ENCODE measurements around the gene SLC25A30. TPM values are rescaled to one million over a fixed set of nuclear protein-coding genes. Genes with fewer than 3 reads are reported as not detected.
"Not testable (repeated sequence)": the region's sequence is repeated elsewhere in the genome, so short reads cannot be mapped to it uniquely, and the experiment has no call there.

The SLC25A30 gene
- total RNA-seq, 2 experiments from 2014 or later: 21.7 to 22.0 TPM

DNA sequence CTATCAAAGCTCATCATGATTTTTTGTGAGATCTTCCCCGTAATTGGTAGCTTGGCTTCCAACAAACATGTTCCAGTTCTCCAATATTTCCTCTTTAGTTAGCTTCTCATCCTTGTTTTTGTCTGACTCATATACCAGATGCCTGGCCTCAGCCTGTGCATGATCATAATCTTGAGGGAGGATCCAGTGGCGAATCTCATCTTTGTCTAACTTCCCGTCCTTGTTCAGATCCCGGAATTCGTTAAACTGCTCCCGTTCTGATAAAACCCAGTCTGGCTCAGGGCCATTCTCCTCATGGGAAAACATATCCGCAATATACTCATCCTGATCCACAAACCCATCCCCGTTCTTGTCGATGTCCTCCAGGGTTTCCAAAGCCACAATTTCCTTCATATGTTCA is 27.8 kb downstream of the SLC25A30 start:
- peaks cover 11% of the 10 kb centered on the region for H3K36me3 Mint-ChIP-seq
- not testable (repeated sequence) for H3K27ac Mint-ChIP-seq, H3K4me3 Mint-ChIP-seq, H3K27me3 Mint-ChIP-seq, DNase-seq, H3K9me3 Mint-ChIP-seq
- H3K4me1 Mint-ChIP-seq: peaks cover 16% of the 10 kb centered on the region

DNA sequence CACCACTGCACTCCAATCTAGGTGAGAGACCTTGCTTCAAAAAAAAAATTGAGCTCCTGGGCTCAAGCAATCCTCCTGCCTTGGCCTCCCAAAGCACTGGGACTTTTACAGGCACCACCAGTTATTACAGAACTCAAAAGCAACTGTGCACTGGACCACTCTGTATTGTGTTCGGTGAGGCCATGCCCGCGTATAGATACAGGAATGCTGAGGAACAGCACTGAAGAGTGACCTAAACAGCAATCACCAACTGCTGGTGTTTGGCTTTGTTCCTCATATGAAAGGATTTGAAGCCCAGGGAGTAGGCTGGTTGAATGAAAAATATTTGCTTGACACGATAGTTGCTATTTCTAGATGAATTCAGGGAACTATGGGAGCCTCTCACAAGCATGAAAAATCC is 29.5 kb downstream of the SLC25A30 start:
- no peak overlapping the region for H3K4me3 Mint-ChIP-seq
- H3K27me3 Mint-ChIP-seq: no peaks in the 10 kb centered on the region
- H3K9me3 Mint-ChIP-seq: no peaks in the 10 kb centered on the region
- H3K27ac Mint-ChIP-seq: no peak overlapping the region
- no peak for DNase-seq
- H3K36me3 Mint-ChIP-seq: peaks cover 18% of the 10 kb centered on the region
- peaks cover 3% of the 10 kb centered on the region for H3K4me1 Mint-ChIP-seq

DNA sequence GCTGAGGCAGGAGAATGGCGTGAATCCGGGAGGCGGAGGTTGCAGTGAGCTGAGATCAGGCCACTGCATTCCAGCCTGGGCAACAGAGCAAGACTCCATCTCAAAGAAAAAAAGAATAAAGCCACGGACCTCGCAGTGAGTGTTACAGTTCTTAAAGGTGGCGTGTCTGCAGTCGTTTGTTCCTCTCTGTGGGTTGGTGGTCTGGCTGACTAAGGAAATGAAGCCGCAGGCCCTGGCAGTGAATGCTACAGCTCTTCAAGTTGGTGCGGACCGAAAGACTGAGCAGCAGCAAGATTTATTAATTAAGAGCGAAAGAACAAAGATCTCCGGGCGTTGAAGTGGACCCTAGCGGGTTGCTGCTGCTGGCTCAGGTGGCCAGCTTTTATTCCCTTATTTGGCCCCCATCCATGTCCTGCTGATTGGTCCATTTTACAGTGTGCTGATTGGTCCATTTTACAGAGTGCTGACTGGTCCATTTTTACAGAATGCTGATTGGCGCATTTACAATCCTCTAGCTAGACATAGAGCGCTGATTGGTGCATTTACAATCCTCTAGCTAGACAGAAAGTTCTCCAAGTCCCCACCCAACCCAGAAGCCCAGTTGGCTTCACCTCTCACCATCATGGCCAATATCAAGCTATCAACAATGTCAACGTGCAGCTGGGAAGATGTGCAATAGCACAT is 31.1 kb downstream of the SLC25A30 start:
- H3K9me3 Mint-ChIP-seq, H3K4me3 Mint-ChIP-seq, H3K4me1 Mint-ChIP-seq, H3K27me3 Mint-ChIP-seq, H3K27ac Mint-ChIP-seq: not testable (repeated sequence)
- DNase-seq: peak; percentile 21
- H3K36me3 Mint-ChIP-seq: peaks cover 21% of the 10 kb centered on the region

DNA sequence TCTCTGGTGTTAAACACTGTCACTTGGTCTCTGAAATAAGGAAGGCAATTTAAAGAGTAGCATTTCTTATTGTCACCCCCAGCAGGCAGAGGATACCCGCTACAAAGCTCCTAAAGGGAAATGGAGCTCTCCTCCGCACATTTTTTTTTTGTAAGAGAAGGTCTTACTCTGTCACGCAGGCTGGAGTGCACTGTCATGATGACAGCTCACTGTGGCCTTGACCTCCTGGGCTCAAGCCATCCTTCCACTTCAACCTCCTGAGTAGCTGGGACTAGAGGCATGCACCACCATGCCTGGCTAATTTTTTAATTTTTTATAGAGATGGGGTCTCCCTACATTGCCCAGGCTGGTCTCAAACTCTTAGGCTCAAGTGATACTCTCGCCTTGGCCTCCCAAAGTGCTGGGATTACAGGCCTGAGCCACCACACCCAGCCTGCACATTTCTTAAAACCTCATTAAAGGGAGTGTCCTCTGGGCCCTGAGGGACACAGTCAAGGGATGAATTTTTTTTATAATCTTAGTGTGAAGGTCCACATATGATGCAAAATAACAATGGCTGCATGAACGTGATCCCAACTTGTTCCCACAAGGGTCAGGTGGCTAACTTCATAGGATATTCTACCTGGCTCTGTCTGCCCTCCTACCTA is 32.1 kb downstream of the SLC25A30 start:
- no peaks in the 10 kb centered on the region for H3K27me3 Mint-ChIP-seq
- no peak overlapping the region for H3K27ac Mint-ChIP-seq
- DNase-seq: no peak
- no peaks in the 10 kb centered on the region for H3K9me3 Mint-ChIP-seq
- no peak overlapping the region for H3K4me3 Mint-ChIP-seq
- H3K36me3 Mint-ChIP-seq: peaks cover 21% of the 10 kb centered on the region
- H3K4me1 Mint-ChIP-seq: peaks cover 3% of the 10 kb centered on the region

DNA sequence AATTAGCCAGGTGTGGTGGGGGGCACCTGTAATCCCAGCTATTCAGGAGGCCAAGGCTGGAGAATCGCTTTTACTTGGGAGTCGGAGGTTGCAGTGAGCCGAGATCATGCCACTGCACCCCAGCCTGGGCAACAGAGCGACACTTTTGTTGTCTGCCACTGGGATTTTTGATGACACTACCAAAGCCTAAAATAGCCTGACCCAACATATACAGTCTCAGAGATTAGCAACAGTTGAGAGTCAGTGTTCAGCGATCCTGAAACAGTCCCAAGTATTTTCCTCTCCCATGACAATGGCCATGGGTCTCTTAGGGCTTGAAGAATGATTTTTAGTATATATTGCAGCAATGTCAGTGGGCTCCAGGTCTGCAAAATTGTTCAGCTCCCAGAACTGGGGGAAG is 32.9 kb downstream of the SLC25A30 start:
- Mint-ChIP-seq H3K27ac (no peak overlapping the region), H3K4me1 (peaks cover 3% of the 10 kb centered on the region), H3K4me3 (no peak overlapping the region), H3K9me3 (no peaks in the 10 kb centered on the region), H3K27me3 (no peaks in the 10 kb centered on the region), H3K36me3 (peaks cover 21% of the 10 kb centered on the region)
- DNase-seq: no peak

DNA sequence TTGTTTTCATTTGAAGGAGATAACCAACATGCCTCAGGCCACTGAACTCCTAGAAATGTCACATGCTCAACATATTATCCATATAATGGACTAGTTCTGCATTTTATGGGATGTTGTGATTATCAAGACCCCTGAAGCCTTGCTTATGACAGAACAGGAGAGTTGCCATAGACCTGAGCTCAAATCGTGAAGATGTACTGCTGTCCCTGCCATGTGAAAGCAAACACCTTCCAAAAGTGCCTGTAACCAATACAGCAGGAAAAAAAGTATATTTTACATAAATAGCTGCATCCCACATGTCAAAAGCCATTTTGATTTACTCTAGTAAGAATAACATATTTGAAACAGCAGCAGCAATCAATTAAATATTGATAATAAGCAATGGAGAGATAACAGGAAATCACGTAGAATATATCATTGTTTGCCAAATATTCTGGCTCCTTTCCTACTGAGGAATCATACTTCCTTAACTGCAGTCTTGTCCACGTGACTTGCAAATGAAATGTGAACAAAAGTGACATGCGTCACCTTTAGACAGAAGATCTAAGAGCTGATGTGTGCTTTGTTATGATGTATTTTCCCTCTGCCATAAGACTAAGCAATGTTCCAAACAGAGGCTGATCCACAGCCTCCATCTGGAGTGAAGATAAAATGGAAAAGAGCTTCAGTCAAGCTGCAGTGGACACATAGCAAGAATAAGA is 33.5 kb downstream of the SLC25A30 start:
- no peak for DNase-seq
- no peak overlapping the region for H3K27ac Mint-ChIP-seq

DNA sequence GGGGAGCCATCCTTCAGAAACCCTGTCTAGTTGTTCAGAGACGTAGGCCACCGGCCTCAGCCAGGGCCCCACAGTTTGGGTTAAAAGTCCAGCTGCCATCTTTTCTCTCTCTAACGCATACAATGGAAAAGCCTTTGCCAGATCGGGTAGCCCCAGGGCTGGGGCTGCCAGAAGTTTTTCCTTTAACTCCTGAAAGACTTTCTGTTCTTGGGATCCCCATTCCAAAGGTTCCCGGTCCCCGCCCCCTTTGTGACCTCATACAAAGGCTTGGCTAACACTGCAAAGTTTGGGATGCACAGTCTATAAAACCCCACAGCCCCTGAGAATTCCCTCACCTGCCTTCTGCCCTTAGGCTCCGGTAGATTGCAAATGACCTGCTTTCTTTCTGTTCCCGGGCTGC is 35.4 kb downstream of the SLC25A30 start:
- H3K9me3 Mint-ChIP-seq, H3K27ac Mint-ChIP-seq, H3K4me1 Mint-ChIP-seq, H3K4me3 Mint-ChIP-seq, DNase-seq, H3K27me3 Mint-ChIP-seq: not testable (repeated sequence)
- H3K36me3 Mint-ChIP-seq: peaks cover 21% of the 10 kb centered on the region

More for the DNA sequence above, 33.5 kb downstream of the SLC25A30 start:
- Mint-ChIP-seq H3K4me3 (no peak overlapping the region), H3K36me3 (peaks cover 21% of the 10 kb centered on the region), H3K4me1 (peaks cover 3% of the 10 kb centered on the region), H3K9me3 (no peaks in the 10 kb centered on the region), H3K27me3 (no peaks in the 10 kb centered on the region)

DNA sequence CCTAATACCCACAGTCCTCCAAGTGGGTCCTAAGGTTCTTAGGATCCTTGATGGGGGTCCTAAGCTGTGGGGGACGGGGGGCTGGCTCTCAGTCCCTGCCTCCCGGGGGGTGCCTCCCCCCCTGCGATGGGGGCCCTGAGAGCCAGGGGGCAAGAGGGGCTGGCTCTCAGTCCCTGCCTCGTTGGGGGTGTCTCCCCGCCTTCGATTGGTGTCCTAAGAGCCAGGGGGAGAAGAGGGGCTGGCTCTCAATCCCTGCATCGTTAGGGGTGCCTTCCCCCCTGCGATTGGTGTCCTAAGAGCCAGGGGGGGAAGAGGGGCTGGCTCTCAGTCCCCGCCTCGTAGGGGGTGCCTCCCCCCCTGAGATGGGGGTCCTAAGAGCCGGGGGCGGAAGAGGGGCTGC is 37.0 kb downstream of the SLC25A30 start:
- Mint-ChIP-seq H3K27ac (no peak overlapping the region), H3K9me3 (no peaks in the 10 kb centered on the region)

DNA sequence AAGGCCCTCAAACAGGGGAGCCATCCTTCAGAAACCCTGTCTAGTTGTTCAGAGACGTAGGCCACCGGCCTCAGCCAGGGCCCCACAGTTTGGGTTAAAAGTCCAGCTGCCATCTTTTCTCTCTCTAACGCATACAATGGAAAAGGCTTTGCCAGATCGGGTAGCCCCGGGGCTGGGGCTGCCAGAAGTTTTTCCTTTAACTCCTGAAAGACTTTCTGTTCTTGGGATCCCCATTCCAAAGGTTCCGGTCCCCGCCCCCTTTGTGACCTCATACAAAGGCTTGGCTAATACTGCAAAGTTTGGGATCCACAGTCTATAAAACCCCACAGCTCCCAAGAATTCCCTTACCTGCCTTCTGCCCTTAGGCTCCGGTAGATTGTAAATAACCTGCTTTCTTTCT is 37.5 kb downstream of the SLC25A30 start:
- not testable (repeated sequence) for DNase-seq, H3K27me3 Mint-ChIP-seq, H3K27ac Mint-ChIP-seq, H3K4me3 Mint-ChIP-seq, H3K4me1 Mint-ChIP-seq, H3K9me3 Mint-ChIP-seq
- peaks cover 15% of the 10 kb centered on the region for H3K36me3 Mint-ChIP-seq

More for the DNA sequence above, 37.0 kb downstream of the SLC25A30 start:
- Mint-ChIP-seq H3K4me1 (no peaks in the 10 kb centered on the region), H3K27me3 (no peaks in the 10 kb centered on the region), H3K4me3 (no peak overlapping the region), H3K36me3 (peaks cover 15% of the 10 kb centered on the region)
- no peak for DNase-seq

DNA sequence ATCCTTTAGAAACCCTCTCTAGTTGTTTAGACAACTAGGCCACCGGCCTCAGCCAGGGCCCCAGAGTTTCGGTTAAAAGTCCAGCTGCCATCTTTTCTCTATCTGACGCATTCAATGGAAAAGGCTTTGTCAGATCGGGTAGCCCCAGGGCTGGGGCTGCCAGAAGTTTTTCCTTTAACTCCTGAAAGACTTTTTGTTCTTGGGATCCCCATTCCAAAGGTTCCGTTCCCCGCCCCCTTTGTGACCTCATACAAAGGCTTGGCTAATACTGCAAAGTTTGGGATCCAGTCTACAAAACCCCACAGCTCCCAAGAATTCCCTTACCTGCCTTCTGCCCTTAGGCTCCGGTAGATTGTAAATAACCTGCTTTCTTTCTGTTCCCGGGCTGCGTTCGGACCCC is 38.7 kb downstream of the SLC25A30 start:
- H3K36me3 Mint-ChIP-seq: peaks cover 10% of the 10 kb centered on the region
- not testable (repeated sequence) for H3K27me3 Mint-ChIP-seq, H3K27ac Mint-ChIP-seq, H3K4me1 Mint-ChIP-seq, H3K4me3 Mint-ChIP-seq, H3K9me3 Mint-ChIP-seq, DNase-seq

DNA sequence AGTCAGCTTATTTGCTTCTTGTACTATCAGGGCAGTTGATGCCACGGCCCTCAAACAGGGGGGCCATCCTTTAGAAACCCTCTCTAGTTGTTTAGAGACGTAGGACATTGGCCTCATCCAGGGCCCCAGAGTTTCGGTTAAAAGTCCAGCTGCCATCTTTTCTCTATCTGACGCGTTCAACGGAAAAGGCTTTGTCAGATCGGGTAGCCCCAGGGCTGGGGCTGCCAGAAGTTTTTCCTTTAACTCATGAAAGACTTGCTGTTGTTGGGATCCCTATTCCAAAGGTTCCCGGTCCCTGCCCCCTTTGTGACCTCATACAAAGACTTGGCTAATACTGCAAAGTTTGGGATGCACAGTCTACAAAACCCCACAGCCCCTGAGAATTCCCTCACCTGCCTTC is 39.4 kb downstream of the SLC25A30 start:
- not testable (repeated sequence) for H3K27me3 Mint-ChIP-seq, H3K27ac Mint-ChIP-seq, H3K4me1 Mint-ChIP-seq, DNase-seq, H3K36me3 Mint-ChIP-seq, H3K4me3 Mint-ChIP-seq, H3K9me3 Mint-ChIP-seq

DNA sequence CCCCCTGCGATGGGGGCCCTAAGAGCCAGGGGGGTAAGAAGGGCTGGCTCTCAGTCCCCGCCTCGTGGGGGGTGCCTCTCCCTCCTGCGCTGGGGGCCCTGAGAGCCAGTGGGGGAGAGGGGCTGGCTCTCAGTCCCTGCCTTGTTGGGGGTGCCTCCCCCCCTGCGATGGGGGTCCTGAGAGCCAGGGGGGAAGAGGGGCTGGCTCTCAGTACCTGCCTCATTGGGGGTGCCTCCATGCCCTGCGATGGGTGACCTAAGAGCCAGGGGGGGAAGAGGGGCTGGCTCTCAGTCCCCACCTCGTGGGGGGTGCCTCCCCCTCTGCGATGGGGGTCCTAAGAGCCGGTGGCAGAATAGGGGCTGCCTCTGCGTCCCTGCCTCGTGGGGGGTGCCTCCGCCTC is 40.9 kb downstream of the SLC25A30 start:
- not testable (repeated sequence) for H3K9me3 Mint-ChIP-seq, H3K4me1 Mint-ChIP-seq, H3K27ac Mint-ChIP-seq, H3K27me3 Mint-ChIP-seq, DNase-seq, H3K4me3 Mint-ChIP-seq, H3K36me3 Mint-ChIP-seq

DNA sequence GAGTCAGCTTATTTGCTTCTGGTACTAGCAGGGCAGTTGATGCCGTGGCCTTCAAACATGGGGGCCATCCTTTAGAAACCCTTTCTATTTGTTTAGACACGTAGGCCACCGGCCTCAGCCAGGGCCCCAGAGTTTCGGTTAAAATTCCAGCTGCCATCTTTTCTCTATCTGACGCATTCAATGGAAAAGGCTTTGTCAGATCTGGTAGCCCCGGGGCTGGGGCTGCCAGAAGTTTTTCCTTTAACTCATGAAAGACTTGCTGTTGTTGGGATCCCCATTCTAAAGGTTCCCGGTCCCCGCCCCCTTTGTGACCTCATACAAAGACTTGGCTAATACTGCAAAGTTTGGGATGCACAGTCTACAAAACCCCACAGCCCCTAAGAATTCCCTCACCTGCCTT is 41.5 kb downstream of the SLC25A30 start:
- not testable (repeated sequence) for H3K9me3 Mint-ChIP-seq, H3K27me3 Mint-ChIP-seq, H3K4me1 Mint-ChIP-seq, H3K27ac Mint-ChIP-seq, H3K36me3 Mint-ChIP-seq, H3K4me3 Mint-ChIP-seq, DNase-seq

DNA sequence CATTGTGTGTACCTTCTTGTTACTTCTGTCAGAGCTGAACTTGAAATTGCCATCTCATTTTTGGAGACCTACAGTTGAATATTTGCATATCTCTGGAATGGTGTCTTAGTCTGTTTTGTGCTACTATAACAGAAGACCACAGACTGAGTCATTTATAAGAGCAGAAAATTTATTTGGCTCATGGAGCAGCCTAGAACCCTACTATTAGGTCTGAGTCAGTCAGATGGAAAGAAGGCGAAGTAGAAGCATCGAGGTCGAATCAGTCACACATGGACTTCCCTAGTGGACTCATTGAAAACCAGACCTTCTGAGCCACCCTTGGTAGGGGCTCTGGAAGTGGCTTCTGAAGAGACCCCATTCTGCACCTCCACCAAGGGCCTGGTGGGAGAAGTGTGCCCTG is 43.3 kb downstream of the SLC25A30 start:
- no peak overlapping the region for H3K4me3 Mint-ChIP-seq
- DNase-seq: no peak
- peaks cover 7% of the 10 kb centered on the region for H3K4me1 Mint-ChIP-seq
- no peaks in the 10 kb centered on the region for H3K36me3 Mint-ChIP-seq
- H3K9me3 Mint-ChIP-seq: no peaks in the 10 kb centered on the region
- no peaks in the 10 kb centered on the region for H3K27me3 Mint-ChIP-seq
- no peak overlapping the region for H3K27ac Mint-ChIP-seq

DNA sequence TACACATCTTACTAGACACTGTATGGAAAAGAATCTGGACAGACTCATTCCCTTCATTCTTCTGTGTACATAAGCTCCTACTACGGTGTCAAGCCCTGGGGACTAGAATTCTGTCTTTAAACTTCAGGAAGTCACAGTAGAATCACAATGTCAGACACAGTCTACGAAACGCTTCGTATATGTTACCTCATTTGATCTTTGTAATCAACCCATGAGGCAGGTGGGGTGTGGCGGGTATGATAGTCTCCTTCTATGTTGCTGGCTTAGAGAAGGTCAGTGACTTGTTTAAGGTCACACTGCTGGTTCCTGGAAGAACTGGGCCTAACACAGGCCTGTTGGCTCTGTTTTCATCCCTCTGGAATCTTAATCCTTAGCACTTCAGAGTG is 45.0 kb downstream of the SLC25A30 start:
- H3K27me3 Mint-ChIP-seq: no peaks in the 10 kb centered on the region
- H3K9me3 Mint-ChIP-seq: no peaks in the 10 kb centered on the region
- peaks cover 16% of the 10 kb centered on the region for H3K4me1 Mint-ChIP-seq
- no peak overlapping the region for H3K27ac Mint-ChIP-seq
- no peaks in the 10 kb centered on the region for H3K36me3 Mint-ChIP-seq
- H3K4me3 Mint-ChIP-seq: no peak overlapping the region
- DNase-seq: no peak

Data from activated naive CD8-positive, alpha-beta T cell treated with anti-CD3 and anti-CD28 coated beads for 36 hours (primary cell).